Measurements from ENCODE around the gene CLCN7.

DNA sequence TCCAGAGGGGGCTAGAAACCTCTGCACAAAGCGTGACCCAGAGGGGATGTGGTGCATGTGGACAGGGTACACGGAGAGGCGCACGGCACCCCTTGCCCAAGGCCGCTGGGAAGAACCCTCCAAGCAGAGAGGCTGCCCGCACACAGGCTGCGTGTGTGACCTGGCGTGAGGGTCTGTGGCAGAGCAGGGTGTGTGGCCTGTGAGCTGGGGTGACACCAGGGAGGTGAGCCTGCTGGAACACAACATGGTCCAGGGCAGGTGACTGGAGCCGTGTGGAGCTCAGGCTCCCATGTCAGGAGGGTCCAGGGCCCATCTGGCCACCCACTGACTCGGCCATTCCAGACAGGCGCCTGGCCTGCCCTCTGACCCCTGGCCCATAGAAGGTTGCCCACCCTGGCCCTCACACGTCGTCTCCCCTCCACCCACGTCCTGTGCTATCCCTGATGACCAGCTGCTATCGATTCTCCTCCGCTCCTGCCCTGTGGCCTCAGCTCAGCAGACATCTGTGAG is 43.9 kb upstream of the CLCN7 start:
- TF ChIP-seq POLR2A (IDR thresholded peaks at IDR 0.05), result no peak
- TF ChIP-seq, protein P1, sequence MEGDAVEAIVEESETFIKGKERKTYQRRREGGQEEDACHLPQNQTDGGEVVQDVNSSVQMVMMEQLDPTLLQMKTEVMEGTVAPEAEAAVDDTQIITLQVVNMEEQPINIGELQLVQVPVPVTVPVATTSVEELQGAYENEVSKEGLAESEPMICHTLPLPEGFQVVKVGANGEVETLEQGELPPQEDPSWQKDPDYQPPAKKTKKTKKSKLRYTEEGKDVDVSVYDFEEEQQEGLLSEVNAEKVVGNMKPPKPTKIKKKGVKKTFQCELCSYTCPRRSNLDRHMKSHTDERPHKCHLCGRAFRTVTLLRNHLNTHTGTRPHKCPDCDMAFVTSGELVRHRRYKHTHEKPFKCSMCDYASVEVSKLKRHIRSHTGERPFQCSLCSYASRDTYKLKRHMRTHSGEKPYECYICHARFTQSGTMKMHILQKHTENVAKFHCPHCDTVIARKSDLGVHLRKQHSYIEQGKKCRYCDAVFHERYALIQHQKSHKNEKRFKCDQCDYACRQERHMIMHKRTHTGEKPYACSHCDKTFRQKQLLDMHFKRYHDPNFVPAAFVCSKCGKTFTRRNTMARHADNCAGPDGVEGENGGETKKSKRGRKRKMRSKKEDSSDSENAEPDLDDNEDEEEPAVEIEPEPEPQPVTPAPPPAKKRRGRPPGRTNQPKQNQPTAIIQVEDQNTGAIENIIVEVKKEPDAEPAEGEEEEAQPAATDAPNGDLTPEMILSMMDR (IDR thresholded peaks at IDR 0.05), result no peak

Measured in body of pancreas (tissue), 4 donors.